ENCODE results near the gene MSI2.
"Not testable (repeated sequence)": the region's sequence is repeated elsewhere in the genome, so short reads cannot be mapped to it uniquely, and the experiment has no call there.

MSI2 gene

DNA sequence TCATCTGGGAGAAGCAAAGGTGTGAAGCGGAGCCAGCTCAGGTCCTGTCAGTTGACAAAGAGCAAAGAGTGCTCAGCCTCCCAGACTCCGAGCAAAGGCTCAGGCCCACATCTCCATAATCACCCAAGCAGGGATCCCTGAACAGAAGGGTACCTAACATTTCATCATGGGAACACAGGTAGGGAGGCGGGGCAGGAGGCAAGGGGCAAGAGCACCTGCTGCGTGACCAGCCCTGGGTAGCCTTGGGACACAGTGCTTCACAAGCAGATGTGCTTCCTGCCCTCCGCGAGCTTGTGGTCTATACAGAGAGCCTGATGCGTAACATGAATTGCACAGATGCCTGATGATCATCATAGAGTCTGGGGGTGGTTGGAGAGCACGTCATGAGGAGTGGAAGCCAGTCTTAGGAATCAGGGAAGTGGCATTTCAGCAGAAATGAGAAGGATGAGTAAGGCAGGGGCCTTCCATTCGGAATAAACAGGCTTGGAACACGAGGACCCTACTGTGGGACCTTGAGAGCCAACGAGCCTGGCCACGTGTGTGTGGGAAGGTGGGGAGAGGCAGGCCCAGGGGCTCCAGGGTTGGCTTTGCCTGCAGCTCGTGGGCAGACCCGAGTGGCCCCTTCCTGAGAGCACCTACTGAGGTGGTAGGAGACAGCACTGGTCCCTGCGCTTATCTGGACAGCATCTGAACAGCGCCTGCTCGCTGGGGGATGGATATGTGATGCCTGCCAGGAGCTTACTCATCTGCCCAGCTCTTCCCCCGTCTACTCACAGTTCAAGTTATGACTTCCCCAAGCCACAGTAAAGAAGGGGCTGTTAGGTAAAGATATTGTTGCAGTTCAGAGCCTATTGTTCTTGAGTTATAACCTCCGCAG is 363.0 kb downstream of the MSI2 start:
- no peak for DNase-seq (ENCODE audit: low read depth in 2 of 2)

DNA sequence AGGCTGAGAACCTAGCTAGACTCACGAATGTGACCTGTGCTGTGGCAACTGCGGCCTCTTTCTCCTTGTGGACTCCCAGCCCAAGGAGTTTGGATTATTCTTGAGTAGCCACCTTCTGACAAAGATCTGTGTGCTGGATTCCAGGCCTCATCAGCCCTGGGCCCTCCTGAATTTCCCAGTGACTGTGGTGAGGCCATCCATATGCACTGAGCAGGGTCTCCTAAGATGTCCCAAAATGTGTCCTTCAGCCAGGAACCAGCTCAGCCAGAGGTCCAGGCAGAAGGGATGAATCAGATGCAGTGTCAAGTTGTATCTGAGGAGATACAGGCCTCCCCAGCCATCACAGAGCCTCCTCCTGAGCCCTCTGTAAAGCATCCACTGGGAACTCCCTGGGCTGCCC is 364.3 kb downstream of the MSI2 start:
- DNase-seq (ENCODE audit: low read depth in 2 of 2) = no peak

DNA sequence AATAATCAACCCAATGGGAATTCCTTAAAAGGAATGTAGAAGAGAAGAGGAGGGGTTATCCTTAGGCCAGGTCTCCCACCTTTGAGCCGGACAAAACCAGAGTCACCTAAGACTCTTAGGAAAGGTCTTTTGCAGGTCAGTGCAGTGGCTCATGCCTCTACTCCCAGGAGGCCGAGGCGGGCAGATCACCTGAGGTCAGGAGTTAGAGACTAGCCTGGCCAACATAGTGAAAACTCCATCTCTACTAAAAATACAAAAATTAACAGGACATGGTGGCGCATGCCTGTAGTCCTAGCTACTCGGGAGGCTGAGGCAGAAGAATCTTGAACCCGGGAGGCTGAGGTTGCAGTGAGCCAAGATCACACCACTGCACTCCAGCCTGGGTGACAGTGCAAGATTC is 365.5 kb downstream of the MSI2 start:
- not testable (repeated sequence) for DNase-seq (ENCODE audit: low read depth in 2 of 2)

DNA sequence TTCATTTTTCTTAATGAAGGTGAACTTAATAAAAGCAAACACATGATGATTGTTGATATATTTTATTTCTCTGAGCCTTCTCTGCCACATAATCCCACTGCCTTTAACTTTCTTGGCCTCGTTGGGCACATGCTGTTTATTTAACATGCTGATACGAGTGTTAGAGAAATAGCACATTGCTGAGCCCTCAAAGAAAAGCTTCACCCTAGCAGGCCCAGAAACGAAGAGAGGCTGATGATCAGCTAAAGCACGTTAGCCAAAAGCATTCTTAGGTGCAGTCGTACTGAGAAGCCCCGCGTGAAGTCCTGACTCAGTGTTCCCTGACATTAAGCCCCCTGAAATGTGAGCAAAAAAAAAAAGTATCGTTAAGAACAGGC is 366.0 kb downstream of the MSI2 start:
- DNase-seq (ENCODE audit: low read depth in 2 of 2) = no peak

DNA sequence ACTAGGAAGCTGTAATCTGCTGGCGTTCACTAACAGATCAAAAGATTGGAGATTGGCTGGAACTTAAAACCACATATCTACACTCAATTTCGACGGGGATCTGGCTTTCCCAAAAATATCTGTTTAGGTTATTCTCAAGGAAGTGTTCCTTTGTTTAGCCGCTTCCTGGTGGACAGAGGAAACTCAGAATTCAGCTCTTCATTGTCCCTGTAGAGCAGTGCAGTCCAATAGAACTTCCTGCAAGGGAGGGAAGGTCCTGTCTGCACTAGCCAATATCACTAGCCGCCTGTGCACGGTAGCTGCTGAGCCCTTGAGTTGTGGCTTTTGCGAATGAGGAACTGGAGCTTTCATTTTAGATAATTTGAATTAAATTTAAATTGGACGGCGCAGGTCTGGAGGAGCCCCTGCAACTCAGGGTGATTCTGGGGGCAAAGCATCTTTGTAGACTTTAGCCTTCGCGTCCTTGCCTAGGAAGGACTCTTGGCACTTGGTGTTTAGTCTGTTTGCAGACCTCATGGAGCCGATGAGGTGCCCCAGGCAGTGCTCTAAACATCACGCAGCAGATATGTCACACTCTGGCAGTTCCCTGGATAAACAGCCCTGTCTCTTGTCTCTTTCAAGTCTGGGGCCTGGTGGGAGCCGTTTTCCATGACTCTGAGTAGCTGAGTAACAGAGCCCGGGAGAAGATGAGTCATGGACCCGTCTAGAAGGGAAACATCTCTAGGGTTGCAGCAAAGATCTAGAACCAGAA is 366.5 kb downstream of the MSI2 start:
- no peak for DNase-seq (ENCODE audit: low read depth in 2 of 2)

DNA sequence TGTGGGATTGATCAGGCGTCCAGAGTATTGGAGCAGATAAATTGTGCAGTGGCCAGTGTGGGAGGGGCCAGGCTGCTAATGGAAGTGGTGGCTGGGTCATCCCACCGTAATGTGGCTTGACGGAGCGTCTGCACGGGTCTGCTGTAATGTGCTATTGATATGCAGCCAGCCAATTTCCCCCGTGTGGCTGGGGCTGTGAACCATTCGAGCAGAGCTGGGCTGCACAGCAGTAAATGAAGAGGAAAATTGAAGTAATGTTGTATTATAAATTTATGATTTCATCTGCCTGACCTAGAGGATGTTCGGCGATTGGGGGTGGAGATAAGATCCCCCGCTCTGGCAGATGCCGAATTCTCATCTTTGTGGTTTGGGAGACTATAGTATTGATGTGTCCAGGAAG is 367.3 kb downstream of the MSI2 start:
- no peak for DNase-seq (ENCODE audit: low read depth in 2 of 2)

DNA sequence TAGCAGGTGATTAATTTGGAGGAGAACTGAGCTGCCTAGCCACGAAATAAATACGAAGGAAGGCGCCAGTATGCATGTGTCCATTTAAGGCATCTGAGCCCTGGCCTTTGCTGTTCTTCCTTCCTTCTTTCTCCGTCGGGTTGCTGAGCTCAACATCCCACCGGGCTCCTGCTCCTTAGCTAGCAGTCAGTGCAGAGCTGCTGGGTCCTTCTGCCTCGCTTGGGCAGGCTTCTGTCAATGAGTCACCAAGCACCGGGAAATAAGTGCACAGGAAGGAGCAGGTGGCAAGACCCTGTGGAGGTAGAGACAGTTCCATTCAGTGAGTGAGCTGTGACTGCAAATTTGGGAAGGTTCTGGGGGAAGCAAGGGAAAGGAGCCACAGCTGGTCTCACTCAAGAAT is 368.1 kb downstream of the MSI2 start:
- no peak for DNase-seq (ENCODE audit: low read depth in 2 of 2)

DNA sequence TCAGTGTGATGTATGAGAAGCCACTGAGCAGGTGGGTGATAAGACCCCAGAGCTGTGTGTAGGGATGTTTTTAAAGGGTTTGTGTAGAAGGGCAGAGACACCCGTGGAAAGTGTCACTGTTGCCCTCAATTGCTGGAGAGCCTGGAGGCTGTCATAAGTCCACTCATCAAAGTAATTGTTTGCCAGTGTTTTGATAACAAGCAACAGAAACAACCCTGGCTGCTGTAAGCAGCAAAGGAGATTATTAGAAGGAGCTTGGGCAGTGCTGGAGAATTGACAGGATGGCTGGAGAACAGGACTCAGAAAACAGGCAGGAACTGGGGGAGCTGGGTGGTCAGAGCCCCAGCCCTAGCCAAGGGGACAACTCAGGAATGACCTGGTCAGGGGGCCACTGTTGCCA is 369.2 kb downstream of the MSI2 start:
- DNase-seq (ENCODE audit: low read depth in 2 of 2) = no peak

DNA sequence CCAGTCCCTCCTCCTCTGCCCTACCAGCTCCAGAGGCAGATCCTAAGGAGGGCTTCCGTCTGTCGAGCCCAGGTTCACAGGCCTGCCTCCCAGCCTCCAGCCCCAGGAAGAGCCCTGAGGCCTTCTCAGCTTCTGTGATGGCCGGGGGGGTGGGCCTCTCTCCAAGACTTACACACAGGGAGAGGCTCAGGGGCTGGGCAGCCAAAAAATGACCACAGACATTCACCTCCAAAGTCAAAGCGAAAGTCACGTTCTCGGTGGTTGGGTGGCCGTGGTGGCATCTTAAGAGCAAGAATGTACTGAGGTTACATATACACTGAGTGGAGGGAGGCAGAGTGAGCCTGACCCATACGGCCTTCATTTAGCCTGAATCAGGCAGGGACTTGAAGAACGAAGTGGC is 369.6 kb downstream of the MSI2 start:
- no peak for DNase-seq (ENCODE audit: low read depth in 2 of 2)

DNA sequence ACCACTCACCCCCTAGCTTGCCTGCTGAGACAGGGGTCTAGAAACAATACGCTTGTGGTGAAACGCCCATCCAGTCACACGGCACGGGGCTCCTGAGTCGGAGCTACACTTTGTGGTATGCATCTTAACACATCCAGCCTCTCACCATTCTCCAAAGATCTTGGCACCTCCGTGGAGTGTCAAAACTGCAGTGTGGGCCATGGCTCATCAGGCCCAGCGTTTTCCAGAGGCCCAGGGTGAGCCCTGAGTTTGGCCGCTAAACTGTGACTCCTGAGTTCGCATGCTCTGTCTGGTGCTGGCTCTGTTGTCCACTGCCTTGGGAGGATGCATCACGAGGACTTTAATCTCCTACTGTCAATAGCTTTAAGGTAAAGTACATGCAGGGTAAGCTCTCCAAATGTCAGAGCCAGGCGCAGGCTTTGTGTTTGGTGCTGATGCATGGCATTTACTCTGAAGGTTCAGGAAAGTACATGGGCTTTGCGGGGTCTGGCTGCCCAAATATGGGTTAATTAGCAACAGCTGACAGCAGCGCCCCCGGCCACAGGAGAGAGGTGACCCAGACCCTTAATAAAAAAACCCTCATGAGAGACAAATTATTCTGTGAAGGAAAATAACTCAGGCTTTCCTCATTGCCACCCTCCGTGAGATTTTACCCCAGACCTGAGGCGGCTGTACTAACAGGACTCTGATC is 370.3 kb downstream of the MSI2 start:
- no peak for DNase-seq (ENCODE audit: low read depth in 2 of 2)

DNA sequence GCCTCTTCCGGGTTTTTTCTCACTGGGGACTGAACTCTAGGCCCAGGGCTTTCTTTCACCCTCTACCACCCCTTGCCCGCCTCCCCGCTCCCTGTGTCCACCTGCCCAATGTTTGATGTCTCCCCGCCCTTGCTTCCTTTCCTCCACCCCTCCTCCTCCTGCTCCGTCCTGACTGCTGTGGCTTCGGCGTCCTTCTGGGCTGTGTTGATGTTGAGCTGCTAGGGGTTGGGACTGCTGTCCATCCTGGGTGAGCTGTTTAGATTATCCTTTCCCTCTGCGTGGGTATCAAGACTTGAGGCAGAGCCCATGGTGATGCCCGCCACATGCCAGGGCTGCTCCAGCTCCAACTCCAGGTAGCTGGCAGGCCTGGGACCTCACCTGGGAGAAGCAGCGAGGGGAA is 371.3 kb downstream of the MSI2 start:
- DNase-seq (ENCODE audit: low read depth in 2 of 2) = no peak

DNA sequence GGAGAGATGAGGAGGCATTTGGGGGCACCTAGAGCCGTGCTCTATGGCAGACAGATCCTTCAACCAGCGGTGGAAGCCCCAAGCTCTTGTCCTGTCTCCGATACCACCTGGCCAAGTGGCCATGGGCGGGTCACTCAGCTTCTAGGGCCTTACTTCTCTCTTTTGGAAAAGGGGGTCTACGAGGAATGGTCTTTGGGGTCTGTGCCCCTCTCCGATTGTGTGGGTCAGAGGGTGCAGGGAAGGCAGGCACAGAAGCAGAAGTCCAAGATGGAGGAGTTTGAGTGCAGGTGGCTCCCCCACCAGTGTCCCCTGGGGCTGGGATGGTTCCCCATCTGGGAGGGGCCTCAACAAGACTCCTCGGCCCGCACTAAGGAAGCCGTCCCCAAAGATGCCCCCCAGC is 372.1 kb downstream of the MSI2 start:
- no peak for DNase-seq (ENCODE audit: low read depth in 2 of 2)

DNA sequence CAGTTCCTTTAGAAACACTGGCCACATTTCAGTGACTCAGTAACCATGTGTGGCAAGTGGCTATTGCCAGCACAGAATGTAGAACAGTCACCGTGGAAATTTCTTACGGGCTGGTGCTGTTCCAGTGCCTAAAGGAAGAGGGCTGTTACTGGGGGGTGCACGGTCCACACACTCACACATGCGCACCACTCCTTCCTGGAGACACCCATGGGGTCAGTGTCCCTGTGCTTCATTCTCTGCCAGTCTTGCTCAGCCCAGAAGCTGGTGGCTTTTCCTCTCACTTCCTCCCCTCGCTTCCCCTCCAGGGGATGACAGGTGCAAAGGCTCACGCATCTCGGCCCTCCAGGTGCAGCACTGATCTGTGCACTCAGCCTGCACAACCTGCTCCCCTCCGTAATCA is 373.1 kb downstream of the MSI2 start:
- DNase-seq (ENCODE audit: low read depth in 2 of 2) = no peak

DNA sequence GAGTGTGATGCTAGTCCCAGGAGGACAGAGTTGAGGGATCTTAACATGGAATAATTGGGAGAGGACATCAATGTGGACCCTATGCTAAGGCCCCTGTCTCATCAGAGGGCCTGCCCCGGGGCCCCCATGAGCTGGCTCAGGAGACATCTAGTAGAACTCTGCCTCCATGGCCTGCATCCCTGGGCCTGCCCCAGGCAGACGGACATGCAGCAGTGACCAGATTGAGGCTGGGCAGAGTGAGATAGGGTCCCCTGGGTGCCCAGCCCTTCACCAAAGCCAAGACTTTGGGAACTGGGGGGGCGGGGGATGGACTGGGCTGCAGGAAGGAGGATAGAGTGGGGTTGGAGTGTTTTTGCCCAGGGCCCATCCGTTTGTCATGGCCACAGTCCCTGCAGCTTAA is 373.6 kb downstream of the MSI2 start:
- DNase-seq (ENCODE audit: low read depth in 2 of 2) = no peak

DNA sequence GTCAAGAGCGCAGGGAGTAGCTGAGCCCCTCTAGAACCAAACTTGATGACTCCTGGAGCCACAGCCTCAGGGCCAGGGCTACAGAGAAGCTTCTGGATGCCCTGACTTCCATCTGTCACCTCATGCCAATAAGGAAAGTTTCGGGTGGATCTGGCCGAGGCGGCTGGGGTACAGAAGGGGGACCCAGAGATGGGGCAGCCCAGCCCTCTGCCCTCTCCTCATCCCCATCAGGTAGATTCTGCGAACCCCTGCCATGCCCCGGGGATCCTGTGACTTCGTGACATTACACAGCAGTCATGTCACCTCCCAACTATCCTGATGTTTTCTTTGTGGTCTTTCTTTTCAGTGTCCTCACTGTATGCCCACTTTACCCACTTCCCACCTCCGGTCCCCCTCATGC is 374.4 kb downstream of the MSI2 start:
- DNase-seq (ENCODE audit: low read depth in 2 of 2) = no peak

DNA sequence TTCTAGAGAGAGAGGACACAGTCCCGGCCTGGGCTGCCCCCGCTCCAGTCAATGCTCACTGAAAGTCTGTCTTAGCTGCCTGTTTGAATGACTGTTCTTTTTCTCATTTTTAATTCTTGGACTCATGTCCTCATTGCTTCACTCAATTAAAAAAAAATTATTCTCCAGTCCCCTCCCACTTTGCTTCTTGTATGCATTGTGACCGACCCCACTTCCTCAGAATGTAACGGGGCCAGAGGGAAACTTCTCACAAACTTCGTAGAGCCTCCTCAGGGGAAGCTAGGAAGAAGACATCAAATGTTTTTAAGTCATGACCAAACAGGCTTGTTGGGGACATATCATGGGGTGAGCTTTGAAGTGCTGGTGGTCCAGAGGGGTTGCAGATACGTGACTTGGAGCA is 375.5 kb downstream of the MSI2 start:
- DNase-seq (ENCODE audit: low read depth in 2 of 2) = no peak

DNA sequence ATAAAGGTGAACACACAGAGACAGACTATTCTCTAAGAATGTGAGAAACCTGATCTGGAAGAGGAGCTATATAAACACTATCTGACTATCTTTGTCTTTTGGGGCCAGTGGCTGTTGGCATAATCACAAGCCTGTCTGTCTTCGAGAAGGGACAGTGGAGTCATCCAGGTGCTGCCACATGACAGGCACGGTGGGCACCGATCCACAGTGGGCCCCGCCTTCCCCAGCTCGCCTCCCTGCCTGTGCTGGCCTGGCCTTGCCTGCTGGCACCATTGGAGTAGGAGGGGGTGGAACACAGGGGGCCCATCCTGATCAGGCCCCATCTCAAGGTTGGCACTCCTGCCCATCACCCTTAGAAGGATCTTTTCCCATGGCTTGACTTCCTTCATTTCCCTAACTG is 376.0 kb downstream of the MSI2 start:
- no peak for DNase-seq (ENCODE audit: low read depth in 2 of 2)

DNA sequence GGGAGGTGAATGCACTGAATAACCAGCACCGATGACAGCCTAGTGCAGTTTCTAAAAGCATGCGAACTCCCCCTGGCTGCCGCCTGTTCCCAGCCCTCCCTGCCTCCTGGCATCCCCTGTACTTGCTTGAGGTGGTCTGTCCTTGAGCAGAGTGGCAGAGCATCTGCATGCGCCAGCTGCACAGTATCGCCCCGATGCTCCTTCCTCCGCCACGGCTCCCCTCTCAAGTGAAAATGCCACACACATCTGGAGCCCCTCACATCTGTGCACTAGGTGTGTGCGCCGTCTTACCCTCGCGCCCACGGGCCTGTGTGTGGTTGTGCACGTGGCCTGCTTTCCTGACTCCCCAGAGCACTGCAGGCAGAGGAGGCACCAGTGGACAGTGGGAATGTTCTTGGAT is 376.9 kb downstream of the MSI2 start:
- DNase-seq (ENCODE audit: low read depth in 2 of 2) = no peak

DNA sequence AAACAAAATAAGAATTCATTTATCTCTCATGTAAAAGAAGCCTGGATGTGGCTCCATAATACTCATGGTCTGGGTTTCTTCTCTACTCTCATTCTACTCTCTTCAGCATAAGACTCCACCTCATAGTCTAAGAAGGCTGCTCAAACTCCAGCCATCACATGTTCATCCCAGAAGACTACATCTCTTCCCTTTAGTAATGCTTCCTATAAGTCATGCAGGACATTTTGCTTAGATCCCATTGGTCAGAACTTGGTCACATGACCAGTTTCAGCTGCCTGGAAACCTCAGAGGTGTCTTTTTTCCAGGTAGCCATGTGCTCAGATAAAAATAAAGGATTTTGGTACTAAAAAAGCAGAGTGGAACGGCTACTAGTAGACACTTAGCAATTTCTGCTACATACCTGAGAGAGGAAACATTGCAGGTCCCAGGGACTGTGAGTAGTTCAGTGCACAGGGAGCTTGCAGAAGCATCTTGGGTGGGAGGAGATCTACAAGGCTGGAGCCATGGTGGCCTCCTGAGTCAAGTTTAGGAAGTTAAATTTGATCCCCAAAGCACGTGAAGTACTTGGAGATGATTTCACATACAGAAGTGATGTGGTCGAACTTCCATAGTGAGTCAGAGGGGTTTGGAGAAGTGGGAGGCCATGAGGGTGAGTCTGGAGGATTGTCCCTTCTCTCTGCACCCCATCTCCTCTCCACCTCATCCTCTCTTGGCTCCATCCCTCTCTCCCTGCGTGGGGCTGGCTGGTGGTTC is 378.6 kb downstream of the MSI2 start:
- no peak for DNase-seq (ENCODE audit: low read depth in 2 of 2)

DNA sequence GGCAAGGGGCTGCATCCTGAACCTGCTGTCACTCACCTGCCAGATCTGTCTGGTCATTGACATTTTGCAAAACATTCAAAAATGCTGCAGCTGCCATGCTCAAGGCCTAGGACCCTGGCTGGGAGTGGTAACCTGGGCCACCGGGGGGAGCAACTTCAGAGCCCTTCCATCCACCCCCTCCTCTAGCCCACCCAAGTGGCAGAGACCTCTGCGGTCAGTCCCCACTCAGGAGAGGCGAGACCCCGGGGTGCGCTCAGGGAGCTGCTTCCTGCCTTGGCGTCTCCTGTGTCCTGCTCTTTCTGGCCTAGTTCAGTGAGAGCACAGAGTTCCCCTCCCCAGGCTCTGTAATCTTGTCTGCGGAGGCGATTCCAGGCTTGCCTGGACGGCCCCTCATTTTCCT is 380.0 kb downstream of the MSI2 start:
- no peak for DNase-seq (ENCODE audit: low read depth in 2 of 2)

DNA sequence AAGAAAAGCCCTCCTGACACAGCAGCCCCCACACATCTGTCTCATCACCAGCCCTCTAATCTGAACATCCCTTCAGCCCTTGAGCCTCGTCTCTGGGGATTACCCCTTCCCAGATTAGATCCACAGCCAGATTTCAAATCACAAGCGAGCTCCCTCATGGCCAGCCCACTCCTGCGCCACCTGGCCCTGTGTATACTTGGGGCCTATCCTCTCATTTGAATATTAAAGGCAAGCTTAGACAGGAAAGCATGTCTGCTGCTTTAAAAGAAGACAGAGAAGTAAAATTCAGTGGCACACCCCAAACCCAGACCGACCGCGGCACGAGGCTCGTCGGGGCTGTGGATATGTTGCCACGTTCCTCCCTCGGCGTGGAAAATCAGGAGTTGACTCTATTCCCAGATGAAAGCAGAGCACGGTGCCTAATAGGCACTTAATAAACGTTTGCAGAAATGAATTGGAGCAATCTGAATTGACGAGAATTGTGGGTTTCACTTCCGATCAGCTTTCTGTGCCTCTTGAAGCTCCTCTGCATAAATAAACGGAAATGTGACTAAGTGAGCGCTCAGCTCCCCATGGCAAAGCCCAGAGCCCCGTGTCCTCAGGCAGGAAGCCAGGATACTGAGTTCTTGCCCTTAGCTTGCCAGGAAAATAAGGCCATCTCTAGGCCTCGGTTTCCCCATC is 380.8 kb downstream of the MSI2 start:
- no peak for DNase-seq (ENCODE audit: low read depth in 2 of 2)

DNA sequence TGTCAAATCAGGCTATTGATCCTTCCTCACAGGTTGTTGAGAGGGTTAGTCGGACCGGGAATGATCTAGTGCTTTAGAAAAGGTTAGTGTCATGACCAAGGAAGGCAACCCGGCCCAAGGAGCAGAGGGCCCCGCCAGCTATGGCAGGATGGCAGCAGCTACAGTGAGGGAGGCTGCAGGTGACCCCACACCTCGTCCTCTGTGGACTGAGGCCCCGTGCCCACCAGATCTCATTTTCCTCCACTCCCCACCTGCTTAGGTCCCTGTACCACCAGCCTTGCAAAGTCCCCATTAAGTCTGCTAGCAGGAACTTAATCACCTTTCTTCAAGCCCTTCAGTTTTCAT is 381.3 kb downstream of the MSI2 start:
- no peak for DNase-seq (ENCODE audit: low read depth in 2 of 2)
